RWPE2 (cell line): ENCODE results near the gene NHS.

Experiments used
- ATAC-seq: fragments of 200-7000 bp; cut with Tn5 transposase; 3 replicates; pipeline ENCODE4 v1.9.1; 2021; ENCODE audit warnings: low read depth
- DNase-seq: peaks from one replicate; pipeline ENCODE4 v3.0.0-alpha.2; 2020; ENCODE audit warnings: low spot score
- H3K27ac ChIP-seq: fragments of 450-650 bp; 2 replicates; pipeline ENCODE4 v1.5.1; 2017; ENCODE audit warnings: mild to moderate bottlenecking; ENCODE audit not compliant: poor library complexity, severe bottlenecking
- H3K27me3 ChIP-seq: fragments of 250-450 bp; sonication (Bioruptor Pico); 2 replicates; pipeline ENCODE4 v1.5.1; 2021; ENCODE audit warnings: mild to moderate bottlenecking, moderate library complexity; ENCODE audit not compliant: insufficient read depth, poor library complexity, severe bottlenecking
- H3K36me3 ChIP-seq: fragments of 250-450 bp; sonication (Bioruptor Pico); 2 replicates; pipeline ENCODE4 v1.5.1; 2020; ENCODE audit warnings: low read depth, mild to moderate bottlenecking, moderate library complexity
- H3K4me1 ChIP-seq: fragments of 250-450 bp; sonication (Bioruptor Pico); 2 replicates; pipeline ENCODE4 v1.5.1; 2021; ENCODE audit warnings: mild to moderate bottlenecking, moderate library complexity; ENCODE audit not compliant: insufficient read depth, poor library complexity, severe bottlenecking
- H3K4me3 ChIP-seq: fragments of 250-450 bp; sonication (Bioruptor Pico); 2 replicates; pipeline ENCODE4 v1.5.1; 2021; ENCODE audit warnings: mild to moderate bottlenecking, moderate library complexity; ENCODE audit not compliant: severe bottlenecking
- H3K9me3 ChIP-seq: fragments of 250-450 bp; sonication (Bioruptor Pico); 2 replicates; pipeline ENCODE4 v1.5.1; 2021; ENCODE audit warnings: mild to moderate bottlenecking, moderate library complexity; ENCODE audit not compliant: severe bottlenecking
- CTCF ChIP-seq: fragments of 450-650 bp; IDR thresholded peaks from one replicate; pipeline ENCODE4 v1.5.1; 2017; ENCODE audit warnings: mild to moderate bottlenecking, moderate library complexity; ENCODE audit not compliant: poor library complexity, severe bottlenecking

Gene NHS

GRCh38 chrX:17456526-17456925 lies 81.5 kb downstream of the NHS start:
- no peak for ATAC-seq
- TF ChIP-seq CTCF: no peak
- H3K9me3 ChIP-seq: no peaks in the 10 kb centered on the region

GRCh38 chrX:17459008-17459611 lies 84.1 kb downstream of the NHS start:
- H3K36me3 ChIP-seq: no peaks in the 10 kb centered on the region
- no peak for TF ChIP-seq CTCF
- H3K27me3 ChIP-seq: no peaks in the 10 kb centered on the region
- no peaks in the 10 kb centered on the region for H3K4me1 ChIP-seq
- DNase-seq (no peak), ATAC-seq (no peak; the same call in 1 of the 3 replicates)
- H3K27ac ChIP-seq: no peak overlapping the region
- no peaks in the 10 kb centered on the region for H3K9me3 ChIP-seq
- no peak overlapping the region for H3K4me3 ChIP-seq

More at GRCh38 chrX:17456526-17456925, 81.5 kb downstream of the NHS start:
- Histone ChIP-seq H3K36me3 (no peaks in the 10 kb centered on the region), H3K4me1 (no peaks in the 10 kb centered on the region), H3K4me3 (no peak overlapping the region), H3K27me3 (no peaks in the 10 kb centered on the region), H3K27ac (no peak overlapping the region)
- no peak for DNase-seq

- TF ChIP-seq CTCF: no peak
- no peak for DNase-seq
- Histone ChIP-seq H3K4me3 (no peak overlapping the region), H3K4me1 (no peaks in the 10 kb centered on the region), H3K27ac (no peak overlapping the region), H3K9me3 (no peaks in the 10 kb centered on the region), H3K36me3 (no peaks in the 10 kb centered on the region), H3K27me3 (no peaks in the 10 kb centered on the region)
- no peak for ATAC-seq
Observed at GRCh38 chrX:17459661-17460060, 84.7 kb downstream of the NHS start.

GRCh38 chrX:17462881-17463280 lies 87.9 kb downstream of the NHS start:
- H3K36me3 ChIP-seq: no peaks in the 10 kb centered on the region
- ATAC-seq (no peak), DNase-seq (no peak)
- no peaks in the 10 kb centered on the region for H3K9me3 ChIP-seq
- H3K4me1 ChIP-seq: no peaks in the 10 kb centered on the region
- no peaks in the 10 kb centered on the region for H3K27me3 ChIP-seq
- H3K27ac ChIP-seq: no peak overlapping the region
- no peak overlapping the region for H3K4me3 ChIP-seq
- no peak for TF ChIP-seq CTCF

- DNase-seq (no peak), ATAC-seq (peak; percentile 57; the same call in 1 of the 3 replicates)
- Histone ChIP-seq H3K27ac (no peak overlapping the region), H3K27me3 (no peaks in the 10 kb centered on the region), H3K4me3 (no peak overlapping the region), H3K4me1 (no peaks in the 10 kb centered on the region), H3K36me3 (no peaks in the 10 kb centered on the region), H3K9me3 (no peaks in the 10 kb centered on the region)
- TF ChIP-seq CTCF: no peak
Observed at GRCh38 chrX:17464194-17464593, 89.2 kb downstream of the NHS start.
